NOMO-1 (cell line): ENCODE results near the gene ROGDI.

Source experiments
- DNase-seq, 2 experiments: peaks; one replicate each; lab custom pipeline; 2025; ENCODE audit not compliant: unreplicated experiment in 2 of 2; lab: John Stamatoyannopoulos, UW

The ROGDI gene

GRCh38 chr16:4801962-4802658 is at the start of gene ROGDI:
TSS of gene ROGDI (minus strand) at chr16:4802633. CDS start at chr16:4802571, 62 bp downstream.
- peak; percentile 57 to 84 for DNase-seq

- no peak for DNase-seq
These were observed 47.8 kb upstream of the ROGDI start for GRCh38 chr16:4850211-4850610.

- DNase-seq = peak; percentile 45 to 49
These were observed 45.5 kb upstream of the ROGDI start for GRCh38 chr16:4847774-4848587.

GRCh38 chr16:4846901-4847773 is 44.7 kb upstream of the ROGDI start, which contains the start of the genes GLYR1 and UBN1:
TSS of gene GLYR1 (minus strand) at chr16:4847288. CDS start at chr16:4847265, 23 bp downstream.
TSS of gene UBN1 (plus strand) at chr16:4847481. CDS start at chr16:4852918, 5,437 bp downstream.
- peak; percentile 96 to 97 for DNase-seq

- peak; percentile 6 to 43 for DNase-seq
These were observed 44.1 kb upstream of the ROGDI start for GRCh38 chr16:4846503-4846900.

- DNase-seq = no peak
These were observed 38.6 kb upstream of the ROGDI start for GRCh38 chr16:4840984-4841383.

GRCh38 chr16:4839942-4840341 is 37.5 kb upstream of the ROGDI start:
- DNase-seq = no peak

- no peak for DNase-seq
These were observed 35.5 kb upstream of the ROGDI start for GRCh38 chr16:4837733-4838501.

- DNase-seq = no peak
These were observed 34.3 kb upstream of the ROGDI start for GRCh38 chr16:4836727-4837126.

GRCh38 chr16:4833584-4833983 is 31.2 kb upstream of the ROGDI start:
- no peak for DNase-seq

- no peak for DNase-seq
These were observed 30.4 kb upstream of the ROGDI start for GRCh38 chr16:4832698-4833343.

- no peak for DNase-seq
These were observed 29.2 kb upstream of the ROGDI start for GRCh38 chr16:4831616-4832015.

GRCh38 chr16:4830408-4830807 is 28.0 kb upstream of the ROGDI start:
- DNase-seq = no peak

GRCh38 chr16:4828567-4829321 is 26.3 kb upstream of the ROGDI start:
- DNase-seq = no peak

- no peak for DNase-seq
These were observed 24.5 kb upstream of the ROGDI start for GRCh38 chr16:4826980-4827379.

GRCh38 chr16:4826526-4826925 is 24.1 kb upstream of the ROGDI start:
- no peak for DNase-seq

GRCh38 chr16:4825196-4825595 is 22.8 kb upstream of the ROGDI start:
- no peak for DNase-seq

GRCh38 chr16:4820652-4821051 is 18.2 kb upstream of the ROGDI start:
- no peak for DNase-seq
